HepG2 (cell line): ENCODE results near the gene SH2D6. TPM values are rescaled to one million over a fixed set of nuclear protein-coding genes. Genes with fewer than 3 reads are reported as not detected.

Experiments used
- ATAC-seq: fragments of 200-7000 bp; cut with Tn5 transposase; 3 replicates; pipeline ENCODE4 v1.9.1; 2020; ENCODE audit warnings: mild to moderate bottlenecking, moderate library complexity
- BruUV-seq: library from RNA; stranded (reverse); fragments of 400-500 nt; replicated peaks from 2 replicates; lab custom pipeline; 2021; lab: Mats Ljungman, UMichigan
- CTCF ChIA-PET: fragments of 300-600 bp; formaldehyde crosslinking; extraction: SDS; loops from one replicate; lab custom pipeline; 2021; ENCODE audit warnings: low total read pairs, inconsistent platforms, low intra/inter-chr PET ratio; lab: Yijun Ruan, JAX
- POLR2A ChIA-PET: fragments of 350-600 bp; sonication (Branson Sonifier 250); formaldehyde crosslinking; loops from one replicate; lab custom pipeline; 2020; ENCODE audit warnings: antibody characterized with exemption, inconsistent platforms; lab: Yijun Ruan, JAX
- DNase-seq: peaks from one replicate; pipeline ENCODE4 v3.0.0-alpha.2; 2015; ENCODE audit warnings: low spot score
- FAIRE-seq: peaks from 3 replicates; lab custom pipeline; 2011; peaks lifted over from hg19 to GRCh38; lab: Jason Lieb, UNC
- H2AFZ ChIP-seq: one replicate; pipeline ENCODE4 v1.6.1; 2011; ENCODE audit warnings: low read length, inconsistent platforms
- H3K27ac ChIP-seq: fragments of 300-600 bp; 3 replicates; pipeline ENCODE4 v1.8.0; 2011; ENCODE audit warnings: mixed run types, mild to moderate bottlenecking, mixed read lengths, low read length, inconsistent platforms; ENCODE audit not compliant: insufficient read depth; ENCODE audit errors: extremely low read length
- H3K27me3 ChIP-seq, 2 experiments: fragments of 200-600 bp in 1 of 2; 2 replicates in 1 of 2; 3 replicates in 1 of 2; pipeline versions ENCODE4 v1.6.0 to v1.8.0; 2011; ENCODE audit warnings: low read length in 2 of 2, mild to moderate bottlenecking in 2 of 2, moderate library complexity in 2 of 2, inconsistent platforms in 1 of 2; ENCODE audit not compliant: insufficient read depth in 2 of 2, control insufficient read depth in 1 of 2
- H3K36me3 ChIP-seq, 2 experiments: fragments of 200-600 bp in 1 of 2; replicated peaks in 1 of 2; 2 replicates in 1 of 2; 3 replicates in 1 of 2; pipeline versions ENCODE4 v1.5.1 to v1.8.0; 2011; ENCODE audit warnings: low read length in 2 of 2, inconsistent platforms in 1 of 2; ENCODE audit not compliant: insufficient read depth in 2 of 2, control insufficient read depth in 1 of 2
- H3K4me1 ChIP-seq: 2 replicates; pipeline ENCODE4 v1.5.1; 2012; ENCODE audit warnings: low read length, inconsistent platforms; ENCODE audit not compliant: insufficient read depth
- H3K4me2 ChIP-seq: 2 replicates; pipeline ENCODE4 v1.6.0; 2011; ENCODE audit warnings: low read depth, low read length, inconsistent platforms
- H3K4me3 ChIP-seq, 3 experiments: fragments of 200-600 bp in 1 of 3; sonication (generic), shearing (Covaris generic) in 1 of 3; replicated peaks in 1 of 3; 2 replicates each; pipeline ENCODE4 v1.5.1; 2011 to 2016; ENCODE audit warnings: low read length in 3 of 3, inconsistent platforms in 2 of 3, low read depth in 2 of 3, mild to moderate bottlenecking in 2 of 3, control low read depth in 1 of 3, mixed read lengths in 1 of 3; ENCODE audit not compliant: insufficient read depth in 1 of 3
- H3K79me2 ChIP-seq: one replicate; pipeline ENCODE4 v1.6.1; 2011; ENCODE audit warnings: low read length, inconsistent platforms; ENCODE audit not compliant: insufficient read depth
- H3K9ac ChIP-seq: 2 replicates; pipeline ENCODE4 v1.6.0; 2011; ENCODE audit warnings: mild to moderate bottlenecking, low read depth, low read length, inconsistent platforms; ENCODE audit not compliant: insufficient read depth
- H3K9me3 ChIP-seq: 2 replicates; pipeline ENCODE4 v1.5.1; 2012; ENCODE audit warnings: mild to moderate bottlenecking, low read length
- H4K20me1 ChIP-seq: 2 replicates; pipeline ENCODE4 v1.6.0; 2011; ENCODE audit warnings: inconsistent platforms, mild to moderate bottlenecking, low read length, moderate library complexity; ENCODE audit not compliant: insufficient read depth
- CBX1 ChIP-seq: IDR thresholded peaks from one replicate; pipeline ENCODE4 v1.6.1; 2016; ENCODE audit warnings: antibody characterized with exemption, low read depth
- DRAP1 ChIP-seq: IDR thresholded peaks from 2 replicates; pipeline ENCODE4 v1.6.1; 2016; ENCODE audit warnings: missing genetic modification reagents, missing compliant biosample characterization
- GABPB1 ChIP-seq: IDR thresholded peaks from 2 replicates; pipeline ENCODE4 v1.6.1; 2016; ENCODE audit warnings: mild to moderate bottlenecking, missing genetic modification reagents, moderate library complexity, missing compliant biosample characterization
- MED1 ChIP-seq: sonication (generic); formaldehyde crosslinking; IDR thresholded peaks from 2 replicates; pipeline ENCODE4 v1.4.0; 2020; ENCODE audit warnings: missing genetic modification reagents
- MLXIP ChIP-seq: sonication (generic); formaldehyde crosslinking; IDR thresholded peaks from 2 replicates; pipeline ENCODE4 v1.9.0; 2021; ENCODE audit warnings: missing genetic modification reagents, borderline replicate concordance
- NFRKB ChIP-seq: fragments of 450-650 bp; IDR thresholded peaks from 2 replicates; pipeline ENCODE4 v1.6.1; 2017
- NR2F6 ChIP-seq, 2 experiments: IDR thresholded peaks; 2 replicates each; pipeline ENCODE4 v1.6.1; 2016; ENCODE audit warnings: antibody characterized with exemption in 1 of 2, mild to moderate bottlenecking in 1 of 2
- PAX8 ChIP-seq: sonication (generic); formaldehyde crosslinking; IDR thresholded peaks from 2 replicates; pipeline ENCODE4 v1.8.0; 2022; ENCODE audit warnings: mild to moderate bottlenecking, missing genetic modification reagents, borderline replicate concordance
- PHF20 ChIP-seq: sonication (generic); formaldehyde crosslinking; IDR thresholded peaks from 2 replicates; pipeline ENCODE4 v1.5.0; 2020; ENCODE audit warnings: mild to moderate bottlenecking, missing genetic modification reagents
- RBAK ChIP-seq: sonication (generic); formaldehyde crosslinking; IDR thresholded peaks from 2 replicates; pipeline ENCODE4 v1.5.1; 2020; ENCODE audit warnings: mild to moderate bottlenecking, missing genetic modification reagents
- RFXAP ChIP-seq: sonication (generic); formaldehyde crosslinking; IDR thresholded peaks from 2 replicates; pipeline ENCODE4 v1.4.0; 2020; ENCODE audit warnings: missing genetic modification reagents, borderline replicate concordance
- SALL2 ChIP-seq: sonication (generic); formaldehyde crosslinking; IDR thresholded peaks from 2 replicates; pipeline ENCODE4 v1.8.1; 2023; ENCODE audit warnings: mild to moderate bottlenecking, missing genetic modification reagents, inconsistent platforms
- SNAPC5 ChIP-seq: sonication (generic); formaldehyde crosslinking; IDR thresholded peaks from 2 replicates; pipeline ENCODE4 v1.8.1; 2023; ENCODE audit warnings: mild to moderate bottlenecking, missing genetic modification reagents, borderline replicate concordance
- SP5 ChIP-seq: IDR thresholded peaks from 2 replicates; pipeline ENCODE4 v1.6.1; 2016; ENCODE audit warnings: low read depth, borderline replicate concordance
- ZNF230 ChIP-seq: sonication (generic); formaldehyde crosslinking; IDR thresholded peaks from 2 replicates; pipeline ENCODE4 v1.4.0; 2020; ENCODE audit warnings: mild to moderate bottlenecking, missing genetic modification reagents
- ZNF256 ChIP-seq: sonication (generic); formaldehyde crosslinking; conservative IDR thresholded peaks from 2 replicates; pipeline ENCODE4 v1.4.0; 2020; ENCODE audit warnings: missing genetic modification reagents
- ZNF260 ChIP-seq: sonication (generic); formaldehyde crosslinking; IDR thresholded peaks from 2 replicates; pipeline ENCODE4 v1.4.0; 2020; ENCODE audit warnings: missing genetic modification reagents, low read depth, mild to moderate bottlenecking, borderline replicate concordance
- ZNF644 ChIP-seq: IDR thresholded peaks from 2 replicates; pipeline ENCODE4 v1.6.1; 2016; ENCODE audit warnings: low read depth
- ZNF878 ChIP-seq: sonication (generic); formaldehyde crosslinking; IDR thresholded peaks from 2 replicates; pipeline ENCODE4 v1.8.1; 2023; ENCODE audit warnings: mild to moderate bottlenecking, missing genetic modification reagents, moderate library complexity
- WGBS: methylation state at CpG from one replicate; pipeline ENCODE4 v1.1.6; 2017; ENCODE audit warnings: low lambda C conversion rate; 5-methylcytosine and 5-hydroxymethylcytosine counted together
- in situ Hi-C: cut with HindIII; loops from 2 replicates; pipeline ENCODE4 v1.10.0; 2017; ENCODE audit warnings: low pct_unique_long_range_greater_than_20kb; ENCODE audit not compliant: extremely low pct_ligation_motif_present
- intact Hi-C: fragments of 100-400 bp; cut with micrococcal nuclease; formaldehyde crosslinking; loops from one replicate; pipeline ENCODE4 v1.10.0; 2022; ENCODE audit not compliant: unreplicated experiment
- polyA plus RNA-seq, 8 experiments: library from polyadenylated mRNA; depleted of rRNA in 3 of 8; stranded (reverse) in 7 of 8; unstranded in 1 of 8; fragments of >200 nt; fragmentation: Illumina TruSeq in 4 of 8; extraction: Trizol in 4 of 8; gene quantifications; 2 replicates each; pipeline versions ENCODE4 v1.2.1 to v1.2.3, GENCODE V29; 2011 to 2016; ENCODE audit warnings: low read depth in 4 of 8, missing spikeins in 1 of 8, mixed read lengths in 1 of 8; ENCODE audit not compliant: insufficient read depth in 1 of 8
- total RNA-seq, 5 experiments: library from RNA; depleted of rRNA; stranded (reverse); fragments of >200 nt; fragmentation: Illumina TruSeq; extraction: Trizol; gene quantifications; 2 replicates each; pipeline ENCODE4 v1.2.3, GENCODE V29; 2016; ENCODE audit warnings: low read depth in 1 of 5

SH2D6 gene
- total and polyA plus RNA-seq, 2 of the 13 experiments (the other 11 are each of a cell fraction or from before 2014, with no cell fraction given): 0.11 to 0.26 TPM

- TF ChIP-seq MLXIP (CRISPR knock-in tag): no peak
- TF ChIP-seq PHF20 (CRISPR knock-in tag): no peak
- TF ChIP-seq SP5 (CRISPR knock-in tag): no peak
- TF ChIP-seq ZNF260: no peak
- TF ChIP-seq ZNF256 (CRISPR knock-in tag): no peak
- TF ChIP-seq GABPB1 (CRISPR knock-in tag): no peak
Observed at GRCh38 chr2:85388878-85389538, 29.5 kb upstream of the SH2D6 start (continued).

- no peaks in the 10 kb centered on the region for H3K79me2 ChIP-seq
- no peaks in the 10 kb centered on the region for H3K4me1 ChIP-seq
- H3K27ac ChIP-seq: no peak overlapping the region
- no peak overlapping the region for H2AFZ ChIP-seq
- intact Hi-C loops (loop anchor here (1.0 to 2.0 kb wide), 3 partner anchors 14 to 161 kb away; no protein-coding TSS in a partner anchor), in situ Hi-C loops (loop anchor here (5.0 kb wide), 1 partner anchor 161 kb away; no protein-coding TSS in a partner anchor)
- ChIA-PET POLR2A (interaction anchor here (0.7 to 1.0 kb wide), 4 partner anchors 29 to 204 kb away, joined by 3 to 4 read pairs (median 3); partner anchors contain the start of genes MAT2A and RNF181), CTCF (interaction anchor here (0.7 to 2.2 kb wide), 2 partner anchors 30 to 161 kb away, joined by 4 to 41 read pairs; no protein-coding TSS in a partner anchor)
- WGBS: 79% methylated on average over 11 of the region's 11 CpGs
- no peaks in the 10 kb centered on the region for H3K27me3 ChIP-seq
- H3K9ac ChIP-seq: no peak overlapping the region
- no peak overlapping the region for H3K4me2 ChIP-seq
- BruUV-seq: no TSS peak
- H3K9me3 ChIP-seq: no peaks in the 10 kb centered on the region
- DNase-seq: peak; percentile 59
- H4K20me1 ChIP-seq: no peaks in the 10 kb centered on the region
- peaks cover 2 to 9% of the 10 kb centered on the region in 2 experiments; a peak in 2 of 5 replicates for H3K36me3 ChIP-seq
- FAIRE-seq: peak; percentile 89
- no peak overlapping the region for H3K4me3 ChIP-seq
- peak; percentile 92 for ATAC-seq
- TF ChIP-seq SALL2 (CRISPR knock-in tag): 0 out of 2 replicates have a peak, but pooled peaks have one; percentile 69
- 0 out of 2 replicates have a peak, but pooled peaks have one; percentile 52 for TF ChIP-seq RFXAP (CRISPR knock-in tag)
- TF ChIP-seq PAX8 (CRISPR knock-in tag): 0 out of 2 replicates have a peak, but pooled peaks have one; percentile 57
- no peak for TF ChIP-seq ZNF644 (CRISPR knock-in tag)
- TF ChIP-seq SNAPC5: no peak
- 0 out of 2 replicates have a peak, but pooled peaks have one; percentile 38 for TF ChIP-seq MED1 (CRISPR knock-in tag)
- no peak for TF ChIP-seq DRAP1
- no peak for TF ChIP-seq ZNF878 (CRISPR knock-in tag)
- TF ChIP-seq RBAK (CRISPR knock-in tag): no peak
- TF ChIP-seq CBX1: no peak
- TF ChIP-seq ZNF256 (CRISPR knock-in tag): 0 out of 2 replicates have a peak, but pooled peaks have one; percentile 40
- peak; percentile 52; the same call in 1 of the 2 replicates for TF ChIP-seq ZNF230 (CRISPR knock-in tag)
- no peak for TF ChIP-seq NFRKB
- TF ChIP-seq NR2F6 (IDR thresholded peaks at IDR 0.05): no peak
- 0 out of 2 replicates have a peak, but pooled peaks have one; percentile 24 for TF ChIP-seq NR2F6 (CRISPR knock-in tag; IDR thresholded peaks at IDR 0.05)
Observed at GRCh38 chr2:85390941-85391669, 27.4 kb upstream of the SH2D6 start.
